Measurements from ENCODE around the gene ARMC10. TPM values are rescaled to one million over a fixed set of nuclear protein-coding genes. Genes with fewer than 3 reads are reported as not detected.
"Not testable (repeated sequence)": the region's sequence is repeated elsewhere in the genome, so short reads cannot be mapped to it uniquely, and the experiment has no call there.

ARMC10 gene
- total RNA-seq, 1 donor from 2014 or later = 33.5 TPM

DNA sequence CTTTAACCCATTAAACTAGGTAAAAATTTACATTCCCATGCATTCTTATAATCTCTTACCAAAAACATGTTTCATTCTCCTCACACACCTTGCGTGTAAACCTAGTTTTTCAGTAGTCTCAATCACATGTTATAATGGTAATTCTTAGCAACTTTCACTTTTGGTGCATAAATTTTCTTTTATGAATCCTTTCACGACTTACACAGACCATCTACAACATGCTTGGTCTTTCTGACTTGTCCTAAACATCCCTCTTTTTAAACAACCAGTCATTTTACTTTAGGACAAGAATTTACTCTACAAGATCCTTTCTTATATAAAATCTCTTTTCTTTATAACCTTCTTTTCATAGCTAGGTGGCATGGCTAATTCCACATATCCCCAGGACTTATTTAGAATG, 26.1 kb upstream of the ARMC10 start:
- H3K9me3 ChIP-seq = no peaks in the 10 kb centered on the region
- no peaks in the 10 kb centered on the region for H3K27me3 ChIP-seq (ENCODE audit: low read depth)
- no peaks in the 10 kb centered on the region for H3K36me3 ChIP-seq
- H3K4me1 ChIP-seq = no peaks in the 10 kb centered on the region
- ATAC-seq (no peak), DNase-seq (no peak)
- H3K4me3 ChIP-seq = no peak overlapping the region
- TF ChIP-seq, protein P1, sequence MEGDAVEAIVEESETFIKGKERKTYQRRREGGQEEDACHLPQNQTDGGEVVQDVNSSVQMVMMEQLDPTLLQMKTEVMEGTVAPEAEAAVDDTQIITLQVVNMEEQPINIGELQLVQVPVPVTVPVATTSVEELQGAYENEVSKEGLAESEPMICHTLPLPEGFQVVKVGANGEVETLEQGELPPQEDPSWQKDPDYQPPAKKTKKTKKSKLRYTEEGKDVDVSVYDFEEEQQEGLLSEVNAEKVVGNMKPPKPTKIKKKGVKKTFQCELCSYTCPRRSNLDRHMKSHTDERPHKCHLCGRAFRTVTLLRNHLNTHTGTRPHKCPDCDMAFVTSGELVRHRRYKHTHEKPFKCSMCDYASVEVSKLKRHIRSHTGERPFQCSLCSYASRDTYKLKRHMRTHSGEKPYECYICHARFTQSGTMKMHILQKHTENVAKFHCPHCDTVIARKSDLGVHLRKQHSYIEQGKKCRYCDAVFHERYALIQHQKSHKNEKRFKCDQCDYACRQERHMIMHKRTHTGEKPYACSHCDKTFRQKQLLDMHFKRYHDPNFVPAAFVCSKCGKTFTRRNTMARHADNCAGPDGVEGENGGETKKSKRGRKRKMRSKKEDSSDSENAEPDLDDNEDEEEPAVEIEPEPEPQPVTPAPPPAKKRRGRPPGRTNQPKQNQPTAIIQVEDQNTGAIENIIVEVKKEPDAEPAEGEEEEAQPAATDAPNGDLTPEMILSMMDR (IDR thresholded peaks at IDR 0.05) = no peak
- intact Hi-C loops (cut with DNase I) = no loop called here
- no peak overlapping the region for H3K27ac ChIP-seq

DNA sequence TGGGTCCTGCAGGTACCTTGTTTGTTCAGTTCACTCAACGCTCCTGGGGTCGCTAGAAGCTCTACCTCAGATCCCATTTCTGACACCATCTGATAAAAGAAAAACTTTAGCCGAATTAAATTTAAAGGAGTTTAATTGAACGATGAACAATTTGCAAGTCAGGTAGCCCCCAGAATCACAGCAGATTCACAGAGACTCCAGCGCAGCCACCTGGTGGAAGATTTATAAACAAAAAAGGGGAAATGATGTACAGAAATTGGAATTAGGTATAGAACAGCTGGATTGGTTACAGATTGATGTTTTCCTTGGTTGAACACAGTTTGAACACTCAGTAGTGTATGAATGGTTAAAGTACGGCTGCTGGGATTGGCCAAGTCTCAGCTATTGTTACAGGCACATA, 23.4 kb upstream of the ARMC10 start:
- TF ChIP-seq, protein P1 (IDR thresholded peaks at IDR 0.05) = no peak
- ATAC-seq (no peak), DNase-seq (no peak)
- no peak overlapping the region for H3K4me3 ChIP-seq
- H3K27me3 ChIP-seq (ENCODE audit: low read depth) = no peaks in the 10 kb centered on the region
- H3K27ac ChIP-seq = no peak overlapping the region
- no peaks in the 10 kb centered on the region for H3K36me3 ChIP-seq
- intact Hi-C loops (cut with DNase I) = no loop called here
- H3K4me1 ChIP-seq = no peaks in the 10 kb centered on the region
- no peaks in the 10 kb centered on the region for H3K9me3 ChIP-seq

DNA sequence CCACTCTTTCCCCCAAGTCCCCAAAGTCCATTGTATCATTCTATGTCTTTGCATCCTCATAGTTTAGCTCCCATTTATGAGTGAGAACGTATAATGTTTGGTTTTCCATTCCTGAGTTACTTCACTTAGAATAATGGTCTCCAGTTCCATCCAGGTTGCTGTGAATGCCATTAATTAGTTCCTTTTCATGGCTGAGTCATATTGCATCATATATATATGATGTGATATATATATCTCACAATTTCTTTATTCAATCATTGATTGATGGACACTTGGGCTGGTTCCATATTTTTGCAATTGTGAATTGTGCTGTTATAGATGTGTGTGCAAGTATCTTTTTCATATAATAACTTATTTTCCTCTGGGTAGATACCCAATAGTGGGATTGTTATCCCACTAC, 18.9 kb upstream of the ARMC10 start:
- H3K4me3 ChIP-seq; H3K27me3 ChIP-seq (ENCODE audit: low read depth); H3K9me3 ChIP-seq; H3K4me1 ChIP-seq; intact Hi-C loops (cut with DNase I); DNase-seq; H3K27ac ChIP-seq; H3K36me3 ChIP-seq; ATAC-seq: not testable (repeated sequence)

- H3K27me3 ChIP-seq (ENCODE audit: low read depth) = no peaks in the 10 kb centered on the region
- TF ChIP-seq, protein P1 (IDR thresholded peaks at IDR 0.05) = no peak
- intact Hi-C loops (cut with DNase I) = no loop called here
- H3K27ac ChIP-seq = no peak overlapping the region
- DNase-seq = no peak
- H3K4me3 ChIP-seq = no peak overlapping the region
- H3K9me3 ChIP-seq = no peaks in the 10 kb centered on the region
- no peaks in the 10 kb centered on the region for H3K4me1 ChIP-seq
- no peak for ATAC-seq
- no peaks in the 10 kb centered on the region for H3K36me3 ChIP-seq
Measured at GRCh38 chr7:103058122-103058521, 16.8 kb upstream of the ARMC10 start.

DNA sequence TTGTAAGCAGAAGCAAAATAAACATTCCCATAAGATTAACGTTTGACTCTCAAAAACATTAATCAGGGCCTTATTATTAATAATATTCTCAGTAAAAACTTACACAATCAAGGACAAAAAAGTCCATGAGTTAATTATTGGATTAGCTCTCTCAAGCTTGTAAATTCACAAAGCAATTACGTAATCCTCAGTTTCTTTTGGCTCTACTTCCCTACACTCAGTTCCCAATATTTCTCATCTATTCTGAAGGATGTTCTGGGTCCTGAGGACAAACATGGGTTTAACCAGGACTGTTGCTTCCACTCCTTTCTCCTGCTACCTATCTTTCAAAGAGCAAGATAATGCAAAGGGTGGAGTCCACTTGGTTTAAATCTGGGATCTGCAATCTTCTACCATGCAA, 15.5 kb upstream of the ARMC10 start:
- intact Hi-C loops (cut with DNase I) = no loop called here
- no peaks in the 10 kb centered on the region for H3K36me3 ChIP-seq
- ATAC-seq = no peak
- H3K4me1 ChIP-seq = no peaks in the 10 kb centered on the region
- H3K9me3 ChIP-seq = no peaks in the 10 kb centered on the region
- no peak overlapping the region for H3K4me3 ChIP-seq
- H3K27me3 ChIP-seq (ENCODE audit: low read depth) = no peaks in the 10 kb centered on the region
- TF ChIP-seq, protein P1 (IDR thresholded peaks at IDR 0.05) = no peak
- no peak for DNase-seq
- no peak overlapping the region for H3K27ac ChIP-seq

- Histone ChIP-seq H3K27ac (no peak overlapping the region), H3K36me3 (no peaks in the 10 kb centered on the region), H3K9me3 (no peaks in the 10 kb centered on the region), H3K4me3 (no peak overlapping the region), H3K27me3 (ENCODE audit: low read depth) (no peaks in the 10 kb centered on the region), H3K4me1 (no peaks in the 10 kb centered on the region)
- intact Hi-C loops (cut with DNase I) = no loop called here
- no peak for ATAC-seq
- TF ChIP-seq, protein P1 (IDR thresholded peaks at IDR 0.05) = no peak
- no peak for DNase-seq
Measured at GRCh38 chr7:103063895-103064294, 11.0 kb upstream of the ARMC10 start.
